ENCODE measurements around the gene GCAT. TPM values are rescaled to one million over a fixed set of nuclear protein-coding genes. Genes with fewer than 3 reads are reported as not detected.

GCAT gene
- total RNA-seq, 2 experiments from 2014 or later, result 1.4 to 1.8 TPM

- H3K27ac Mint-ChIP-seq, result peak overlapping the region; percentile 27
- Histone ChIP-seq H3K27me3 (ENCODE audit: control insufficient read depth in 1 of 2, insufficient read depth in 2 of 2, low read length in 2 of 2) (peaks cover 44 to 52% of the 10 kb centered on the region in 2 experiments), H3K27ac (ENCODE audit: low read depth in 1 of 2, low read length in 2 of 2) (no peak overlapping the region), H3K9me3 (ENCODE audit: control insufficient read depth in 1 of 2, insufficient read depth in 1 of 2, low read length in 2 of 2) (peaks cover 0 to 19% of the 10 kb centered on the region in 2 experiments), H3K4me3 (ENCODE audit: low read length) (no peak overlapping the region), H3K4me1 (ENCODE audit: insufficient read depth, low read length) (peaks cover 67% of the 10 kb centered on the region), H3K36me3 (ENCODE audit: insufficient read depth, low read length) (no peaks in the 10 kb centered on the region)
- H3K4me3 Mint-ChIP-seq, result peak overlapping the region; percentile 79
- peaks cover 52% of the 10 kb centered on the region for H3K4me1 Mint-ChIP-seq (ENCODE audit: low read depth)
- no peak for TF ChIP-seq CTCF (IDR thresholded peaks at IDR 0.05)
- H3K36me3 Mint-ChIP-seq (ENCODE audit: low read depth), result no peaks in the 10 kb centered on the region
- no peaks in the 10 kb centered on the region for H3K9me3 Mint-ChIP-seq
- DNase-seq (no peak), ATAC-seq (ENCODE audit: poor library complexity) (no peak)
- POLR2A ChIA-PET, result interaction anchor here (1.6 kb wide), 1 partner anchor 14 kb away, joined by 6 read pairs; no protein-coding TSS in a partner anchor
- intact Hi-C loops (cut with DNase I, micrococcal nuclease), result no loop called here
- CTCF ChIA-PET, result interaction anchor here (1.2 kb wide), 1 partner anchor 60 kb away, joined by 4 read pairs; no protein-coding TSS in a partner anchor
- H3K27me3 Mint-ChIP-seq, result peaks cover 52% of the 10 kb centered on the region
Measured at GRCh38 chr22:37803639-37804351, 3.9 kb upstream of the GCAT start.

GRCh38 chr22:37804352-37804880, 3.3 kb upstream of the GCAT start:
- peaks cover 0 to 19% of the 10 kb centered on the region in 2 experiments for H3K9me3 ChIP-seq (ENCODE audit: control insufficient read depth in 1 of 2, insufficient read depth in 1 of 2, low read length in 2 of 2)
- H3K4me1 ChIP-seq (ENCODE audit: insufficient read depth, low read length), result peaks cover 69% of the 10 kb centered on the region
- peaks cover 52% of the 10 kb centered on the region for H3K27me3 Mint-ChIP-seq
- H3K36me3 Mint-ChIP-seq (ENCODE audit: low read depth), result no peaks in the 10 kb centered on the region
- no peak for TF ChIP-seq CTCF (IDR thresholded peaks at IDR 0.05)
- ATAC-seq (ENCODE audit: poor library complexity) (no peak), DNase-seq (peak in 2 of 14 experiments; percentile 8 to 32)
- ChIA-PET POLR2A (interaction anchor here (1.2 to 1.6 kb wide), 2 partner anchors 14 to 39 kb away, joined by 3 to 6 read pairs; partner anchors contain the start of gene ANKRD54), CTCF (no interaction called here)
- H3K4me3 Mint-ChIP-seq, result peak overlapping the region; percentile 79
- intact Hi-C loops (cut with DNase I, micrococcal nuclease), result no loop called here
- no peak overlapping the region for H3K27ac ChIP-seq (ENCODE audit: low read depth in 1 of 2, low read length in 2 of 2)
- H3K27me3 ChIP-seq (ENCODE audit: control insufficient read depth in 1 of 2, insufficient read depth in 2 of 2, low read length in 2 of 2), result peaks cover 48 to 58% of the 10 kb centered on the region in 2 experiments
- peak overlapping the region; percentile 62 for H3K4me3 ChIP-seq (ENCODE audit: low read length)
- peak overlapping the region; percentile 27 for H3K27ac Mint-ChIP-seq
- peaks cover 52% of the 10 kb centered on the region for H3K4me1 Mint-ChIP-seq (ENCODE audit: low read depth)
- no peaks in the 10 kb centered on the region for H3K9me3 Mint-ChIP-seq
- H3K36me3 ChIP-seq (ENCODE audit: insufficient read depth, low read length), result no peaks in the 10 kb centered on the region

- intact Hi-C loops (cut with DNase I, micrococcal nuclease), result loop anchor here in 1 of 2 experiments (5.0 kb wide), 2 partner anchors 37 to 147 kb away; partner anchors contain the start of genes ANKRD54, C22orf23 and POLR2F
- POLR2A ChIA-PET, result interaction anchor here (1.2 to 1.6 kb wide), 2 partner anchors 13 to 39 kb away, joined by 3 to 6 read pairs; partner anchors contain the start of gene ANKRD54
- CTCF ChIA-PET, result no interaction called here
- Mint-ChIP-seq H3K36me3 (ENCODE audit: low read depth) (no peaks in the 10 kb centered on the region), H3K27me3 (peaks cover 51% of the 10 kb centered on the region), H3K4me1 (ENCODE audit: low read depth) (peaks cover 52% of the 10 kb centered on the region), H3K4me3 (peak overlapping the region; percentile 76), H3K27ac (peak overlapping the region; percentile 3), H3K9me3 (no peaks in the 10 kb centered on the region)
- H3K27ac ChIP-seq (ENCODE audit: low read depth in 1 of 2, low read length in 2 of 2), result no peak overlapping the region
- no peaks in the 10 kb centered on the region for H3K36me3 ChIP-seq (ENCODE audit: insufficient read depth, low read length)
- H3K4me1 ChIP-seq (ENCODE audit: insufficient read depth, low read length), result peaks cover 69% of the 10 kb centered on the region
- no peak for TF ChIP-seq CTCF (IDR thresholded peaks at IDR 0.05)
- DNase-seq (peak; percentile 26 to 81 (median 60)), ATAC-seq (ENCODE audit: poor library complexity) (peak; percentile 45)
- H3K27me3 ChIP-seq (ENCODE audit: control insufficient read depth in 1 of 2, insufficient read depth in 2 of 2, low read length in 2 of 2), result peaks cover 54 to 65% of the 10 kb centered on the region in 2 experiments
- H3K4me3 ChIP-seq (ENCODE audit: low read length), result peak overlapping the region; percentile 62
- H3K9me3 ChIP-seq (ENCODE audit: control insufficient read depth in 1 of 2, insufficient read depth in 1 of 2, low read length in 2 of 2), result peaks cover 0 to 19% of the 10 kb centered on the region in 2 experiments
Measured at GRCh38 chr22:37804881-37805809, 2.6 kb upstream of the GCAT start.
